GM18520 (cell line): ENCODE data around the gene COL16A1.

ENCODE experiments used
- ATAC-seq: cut with Tn5 transposase; IDR thresholded peaks from one replicate; pipeline ENCODE4 v1.9.1; 2021; ENCODE audit not compliant: unreplicated experiment

The COL16A1 gene

DNA sequence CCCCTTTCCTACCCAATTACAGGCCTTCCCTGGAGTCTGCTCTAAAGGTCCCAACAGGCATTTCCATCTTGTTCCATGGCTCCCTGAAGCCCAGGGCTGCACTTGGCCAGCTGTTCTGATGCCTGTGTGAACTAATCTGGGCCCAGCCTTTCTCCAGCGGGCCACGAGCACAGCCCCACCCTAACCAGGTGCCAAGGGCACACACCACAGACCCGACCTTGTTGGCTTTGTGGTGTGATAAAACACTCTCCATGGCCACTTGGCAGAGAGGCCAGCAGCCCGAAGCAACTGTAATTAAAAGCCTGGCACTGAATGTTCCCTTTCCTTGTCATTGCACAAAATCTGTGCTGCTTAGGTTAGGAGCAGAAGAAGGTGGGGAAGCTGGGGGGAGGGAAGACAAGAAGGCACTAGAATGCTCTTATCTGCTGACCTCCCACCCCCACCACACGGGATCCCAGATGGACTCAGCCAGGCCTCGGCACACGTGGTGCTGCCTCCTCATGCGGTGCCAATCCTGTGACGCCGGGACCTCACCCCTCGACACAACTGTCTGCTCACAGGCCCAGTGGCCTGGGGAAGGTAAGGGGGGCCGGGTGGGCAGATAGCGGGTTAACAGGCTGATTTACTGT, 76.4 kb downstream of the COL16A1 start:
- ATAC-seq, result no peak

DNA sequence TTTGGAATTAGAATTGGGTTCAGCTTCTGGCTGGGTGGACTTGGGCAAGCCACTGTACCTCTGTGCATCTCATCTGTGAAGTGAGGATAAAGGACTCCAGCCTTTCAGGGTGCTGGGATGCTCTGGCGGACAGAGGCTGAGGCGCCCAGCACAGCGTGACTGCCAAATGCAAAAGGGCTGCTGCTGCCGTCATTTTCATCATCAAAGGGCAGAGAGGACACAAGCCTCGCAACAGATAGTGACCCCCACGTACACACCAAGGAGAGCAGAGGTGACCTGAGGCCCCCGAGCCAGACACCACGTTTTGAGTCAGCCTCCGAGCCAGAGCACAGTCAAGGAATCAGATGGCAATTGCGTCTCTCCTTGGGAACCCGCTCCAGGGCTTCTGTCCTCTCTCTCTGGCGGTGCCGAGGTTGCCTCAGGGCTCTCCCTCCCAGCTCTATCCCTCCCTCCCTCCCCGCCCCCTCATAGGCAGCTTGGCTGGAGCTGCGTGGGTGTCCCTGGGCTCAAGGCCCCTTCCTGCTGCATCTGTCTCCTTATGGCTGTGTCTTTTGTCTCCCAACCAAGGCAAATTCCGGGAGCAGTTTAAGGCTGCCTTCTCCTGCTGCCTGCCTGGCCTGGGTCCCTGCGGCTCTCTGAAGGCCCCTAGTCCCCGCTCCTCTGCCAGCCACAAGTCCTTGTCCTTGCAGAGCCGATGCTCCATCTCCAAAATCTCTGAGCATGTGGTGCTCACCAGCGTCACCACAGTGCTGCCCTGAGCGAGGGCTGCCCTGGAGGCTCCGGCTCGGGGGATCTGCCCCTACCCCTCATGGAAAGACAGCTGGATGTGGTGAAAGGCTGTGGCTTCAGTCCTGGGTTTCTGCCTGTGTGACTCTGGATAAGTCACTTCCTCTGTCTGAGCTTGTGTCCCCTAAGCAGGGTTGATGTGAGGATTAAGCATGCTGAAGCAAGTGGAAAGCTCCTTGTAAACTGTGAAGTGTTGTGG, 77.3 kb downstream of the COL16A1 start:
- ATAC-seq, result no peak

DNA sequence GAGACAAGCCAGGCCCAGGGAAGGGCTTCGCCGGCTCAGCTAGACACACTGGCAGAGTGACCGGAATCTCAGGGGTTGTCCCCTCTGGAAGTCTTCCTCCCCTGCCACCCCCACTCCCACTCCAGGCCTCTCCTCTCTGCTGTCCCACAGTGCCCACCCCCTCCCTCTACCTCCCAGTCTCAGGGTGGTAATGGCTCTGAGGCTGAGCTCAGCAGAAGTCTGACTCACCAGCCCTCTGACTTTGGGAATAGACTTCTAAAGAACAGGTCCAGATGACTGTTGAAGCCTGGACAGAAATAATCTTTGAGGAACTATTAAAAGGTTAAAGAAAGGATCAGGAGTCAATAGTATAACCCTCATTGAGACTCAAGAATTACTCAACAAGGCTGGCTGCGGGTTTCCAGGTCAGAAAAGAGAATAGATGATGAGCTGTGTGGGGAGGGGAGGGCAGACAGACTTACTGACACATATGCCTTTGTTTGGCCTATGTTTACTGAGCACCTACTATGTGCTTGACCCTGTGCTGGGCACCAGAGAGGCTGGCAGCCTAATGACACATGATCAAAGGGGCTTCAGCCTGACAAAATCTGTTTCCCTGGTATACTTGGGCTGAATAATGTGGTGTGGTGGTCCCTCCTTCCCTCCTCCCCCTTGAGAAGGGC, 78.1 kb downstream of the COL16A1 start:
- no peak for ATAC-seq

DNA sequence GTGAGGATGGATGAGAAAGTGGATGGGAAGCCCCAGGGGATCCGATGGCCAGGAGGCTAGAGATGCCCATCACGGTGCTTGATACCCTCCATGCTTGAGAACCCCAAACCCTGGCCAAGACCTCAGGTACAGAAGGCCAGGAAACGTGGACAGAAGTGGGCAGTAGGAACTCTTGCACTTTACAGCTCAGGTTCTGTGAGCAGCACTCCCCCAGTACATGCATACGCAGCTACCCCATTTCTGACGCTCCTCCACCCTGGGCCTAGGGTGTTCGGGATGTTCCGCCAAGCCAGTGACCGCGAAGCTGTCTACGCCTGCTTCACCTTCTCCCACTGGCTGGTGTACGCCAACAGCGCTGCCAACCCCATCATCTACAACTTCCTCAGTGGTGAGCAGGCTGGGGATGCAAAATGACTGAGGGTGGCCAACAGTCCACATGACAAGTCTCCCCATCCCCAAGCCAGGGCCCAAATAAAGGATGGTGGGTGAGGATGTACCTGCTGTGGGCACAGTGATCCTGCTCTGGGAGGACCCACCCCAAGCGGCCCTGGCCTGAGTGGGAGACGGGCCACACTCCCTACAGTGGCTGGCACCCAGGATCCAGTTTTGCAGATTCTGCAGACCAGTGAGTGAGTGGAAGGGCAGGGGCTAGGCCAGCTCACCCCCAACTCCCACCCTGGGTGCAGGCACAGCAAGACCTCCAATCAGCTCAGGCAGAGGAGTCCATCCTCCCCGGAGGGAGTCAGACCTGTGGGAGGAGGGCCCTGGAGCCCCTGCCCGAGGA, 78.9 kb downstream of the COL16A1 start:
- no peak for ATAC-seq

DNA sequence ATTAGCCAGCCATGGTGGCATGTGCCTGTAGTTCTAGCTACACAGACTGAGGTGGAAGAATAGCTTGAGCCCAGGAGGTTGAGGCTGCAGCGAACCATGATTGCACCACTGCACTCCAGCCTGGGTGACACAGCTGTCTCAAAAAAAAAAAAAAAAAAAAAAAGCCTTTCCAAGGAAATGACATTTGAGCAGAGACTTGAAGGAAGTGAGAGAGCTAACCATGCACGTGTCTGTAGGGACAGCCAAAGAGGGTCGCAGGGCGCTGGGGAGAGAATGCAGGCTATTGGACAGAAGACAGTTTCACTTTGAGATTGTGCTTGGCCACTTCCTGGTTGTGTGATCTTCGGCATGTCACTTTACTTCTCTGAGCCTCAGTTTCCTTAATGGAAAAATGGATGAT, 79.5 kb downstream of the COL16A1 start:
- ATAC-seq, result no peak

DNA sequence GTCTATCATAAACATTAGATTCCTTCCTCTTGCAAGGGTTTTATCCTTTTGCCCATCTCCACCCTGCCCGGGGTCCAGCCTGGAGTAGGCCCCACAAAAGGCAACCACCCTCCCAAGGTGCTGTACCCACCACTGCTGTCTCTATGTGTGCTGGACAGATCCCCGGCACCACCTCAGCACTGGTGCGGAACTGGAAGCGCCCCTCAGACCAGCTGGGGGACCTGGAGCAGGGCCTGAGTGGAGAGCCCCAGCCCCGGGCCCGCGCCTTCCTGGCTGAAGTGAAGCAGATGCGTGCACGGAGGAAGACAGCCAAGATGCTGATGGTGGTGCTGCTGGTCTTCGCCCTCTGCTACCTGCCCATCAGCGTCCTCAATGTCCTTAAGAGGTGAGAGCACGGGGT, 80.5 kb downstream of the COL16A1 start:
- no peak for ATAC-seq

DNA sequence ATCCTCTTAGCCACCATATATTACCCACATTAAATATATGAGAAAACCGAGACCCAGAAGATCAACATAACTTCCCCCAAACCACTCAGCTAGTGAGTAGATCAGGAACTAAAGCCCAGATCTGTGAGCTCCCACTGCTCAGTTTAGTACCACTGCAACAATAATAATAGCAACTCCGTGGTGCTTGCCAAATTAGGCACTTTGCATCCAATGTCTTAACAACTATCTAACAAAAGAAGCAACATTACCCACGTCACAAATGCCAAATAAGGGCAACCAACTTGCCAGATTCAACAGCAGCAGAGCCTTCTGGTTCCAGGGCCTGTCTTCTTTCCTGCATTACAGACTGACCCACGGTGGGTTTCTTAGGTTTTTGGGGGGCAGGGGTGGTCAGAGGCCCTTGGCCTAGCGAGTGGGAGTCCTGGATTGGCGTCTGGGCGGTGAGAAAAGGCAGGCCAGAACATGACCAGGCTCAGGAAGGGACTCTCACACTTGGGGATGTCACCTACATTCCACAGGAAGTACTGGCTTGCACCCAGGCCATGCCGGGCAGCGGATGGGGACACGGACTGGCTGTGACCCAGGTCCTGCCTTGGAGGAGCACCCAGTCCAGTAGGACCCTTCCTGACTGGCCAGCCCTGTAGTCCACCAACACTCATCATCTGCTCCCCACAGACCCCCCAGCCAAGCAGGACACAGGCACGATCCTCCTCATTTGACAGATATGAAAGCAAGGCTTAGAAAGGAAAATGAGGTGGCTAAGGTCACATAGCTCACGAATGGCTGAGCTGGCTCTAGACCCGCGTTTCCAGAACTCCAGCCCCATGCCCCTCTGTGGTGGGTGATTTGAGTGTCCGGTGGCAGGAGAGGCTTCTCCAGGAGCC, 81.7 kb downstream of the COL16A1 start:
- ATAC-seq, result no peak

DNA sequence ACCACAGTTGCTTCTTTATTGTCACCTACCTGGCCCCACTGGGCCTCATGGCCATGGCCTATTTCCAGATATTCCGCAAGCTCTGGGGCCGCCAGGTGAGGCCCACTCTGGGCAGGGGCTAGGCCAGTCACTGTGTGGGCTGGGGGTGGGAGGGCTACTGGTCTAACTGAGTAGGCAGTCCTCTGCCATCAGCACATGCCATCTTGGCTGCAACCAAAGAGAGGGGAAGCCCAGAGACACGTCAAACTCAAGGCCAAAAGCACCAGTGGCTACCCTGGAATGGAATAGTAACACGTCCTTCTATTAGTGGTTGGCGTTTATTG, 82.4 kb downstream of the COL16A1 start:
- no peak for ATAC-seq

DNA sequence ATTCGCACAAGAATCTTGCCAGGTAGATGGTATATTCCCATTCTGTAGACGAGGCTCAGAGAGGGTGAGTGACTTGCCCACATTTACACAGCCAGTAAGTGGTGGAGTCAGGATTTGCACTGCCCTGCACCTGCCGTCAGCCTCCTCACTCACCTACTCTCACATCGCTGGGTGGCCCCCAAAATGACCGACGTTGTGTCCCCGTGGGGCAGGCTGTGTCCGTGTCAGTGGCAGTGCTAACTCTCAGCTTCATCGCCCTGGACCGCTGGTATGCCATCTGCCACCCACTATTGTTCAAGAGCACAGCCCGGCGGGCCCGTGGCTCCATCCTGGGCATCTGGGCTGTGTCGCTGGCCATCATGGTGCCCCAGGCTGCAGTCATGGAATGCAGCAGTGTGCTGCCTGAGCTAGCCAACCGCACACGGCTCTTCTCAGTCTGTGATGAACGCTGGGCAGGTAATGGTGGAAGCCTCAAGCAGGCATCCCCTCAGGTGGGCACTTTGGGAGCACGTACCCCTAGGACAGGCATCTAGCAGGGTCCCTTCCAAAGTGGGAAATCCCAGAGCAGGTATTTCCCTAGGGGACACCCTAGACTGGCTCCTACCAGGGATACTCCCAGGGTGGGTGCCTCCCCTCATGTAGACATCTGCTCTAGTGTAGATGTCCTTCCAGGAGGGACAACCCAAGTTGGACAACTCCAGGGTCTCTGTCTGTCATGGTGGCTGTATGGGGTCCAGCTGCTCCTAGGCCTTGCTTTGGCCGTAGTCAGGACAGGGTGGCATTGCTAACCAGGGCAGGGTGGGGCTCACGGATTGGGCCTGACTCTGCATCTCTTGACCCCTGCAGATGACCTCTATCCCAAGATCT, 83.0 kb downstream of the COL16A1 start:
- no peak for ATAC-seq

DNA sequence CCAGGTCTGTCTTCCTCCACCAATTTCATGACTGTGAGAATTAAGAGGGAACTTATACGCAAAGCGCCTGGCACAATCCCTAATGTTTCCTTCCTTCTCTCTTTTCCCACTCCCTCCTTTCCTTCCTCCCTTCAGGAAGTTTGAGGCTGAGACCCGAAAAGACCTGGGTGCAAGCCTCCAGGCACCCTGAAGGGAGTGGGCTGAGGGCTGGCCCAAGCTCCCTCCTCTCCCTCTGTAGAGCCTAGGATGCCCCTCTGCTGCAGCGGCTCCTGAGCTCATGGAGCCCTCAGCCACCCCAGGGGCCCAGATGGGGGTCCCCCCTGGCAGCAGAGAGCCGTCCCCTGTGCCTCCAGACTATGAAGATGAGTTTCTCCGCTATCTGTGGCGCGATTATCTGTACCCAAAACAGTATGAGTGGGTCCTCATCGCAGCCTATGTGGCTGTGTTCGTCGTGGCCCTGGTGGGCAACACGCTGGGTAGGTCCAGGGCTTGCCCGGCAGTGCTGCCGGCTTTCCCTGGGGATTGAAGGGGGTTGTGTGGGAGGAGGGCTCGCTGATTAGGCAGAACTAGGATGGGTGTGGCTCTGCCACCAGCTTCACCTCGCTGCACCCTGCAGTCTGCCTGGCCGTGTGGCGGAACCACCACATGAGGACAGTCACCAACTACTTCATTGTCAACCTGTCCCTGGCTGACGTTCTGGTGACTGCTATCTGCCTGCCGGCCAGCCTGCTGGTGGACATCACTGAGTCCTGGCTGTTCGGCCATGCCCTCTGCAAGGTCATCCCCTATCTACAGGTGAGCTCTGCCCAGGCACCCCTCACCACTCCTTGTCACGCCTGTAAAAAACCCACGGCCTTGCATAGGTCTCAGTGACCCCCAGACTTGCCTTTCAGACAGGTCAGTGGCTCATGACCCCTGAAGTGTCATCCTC, 84.6 kb downstream of the COL16A1 start:
- no peak for ATAC-seq

DNA sequence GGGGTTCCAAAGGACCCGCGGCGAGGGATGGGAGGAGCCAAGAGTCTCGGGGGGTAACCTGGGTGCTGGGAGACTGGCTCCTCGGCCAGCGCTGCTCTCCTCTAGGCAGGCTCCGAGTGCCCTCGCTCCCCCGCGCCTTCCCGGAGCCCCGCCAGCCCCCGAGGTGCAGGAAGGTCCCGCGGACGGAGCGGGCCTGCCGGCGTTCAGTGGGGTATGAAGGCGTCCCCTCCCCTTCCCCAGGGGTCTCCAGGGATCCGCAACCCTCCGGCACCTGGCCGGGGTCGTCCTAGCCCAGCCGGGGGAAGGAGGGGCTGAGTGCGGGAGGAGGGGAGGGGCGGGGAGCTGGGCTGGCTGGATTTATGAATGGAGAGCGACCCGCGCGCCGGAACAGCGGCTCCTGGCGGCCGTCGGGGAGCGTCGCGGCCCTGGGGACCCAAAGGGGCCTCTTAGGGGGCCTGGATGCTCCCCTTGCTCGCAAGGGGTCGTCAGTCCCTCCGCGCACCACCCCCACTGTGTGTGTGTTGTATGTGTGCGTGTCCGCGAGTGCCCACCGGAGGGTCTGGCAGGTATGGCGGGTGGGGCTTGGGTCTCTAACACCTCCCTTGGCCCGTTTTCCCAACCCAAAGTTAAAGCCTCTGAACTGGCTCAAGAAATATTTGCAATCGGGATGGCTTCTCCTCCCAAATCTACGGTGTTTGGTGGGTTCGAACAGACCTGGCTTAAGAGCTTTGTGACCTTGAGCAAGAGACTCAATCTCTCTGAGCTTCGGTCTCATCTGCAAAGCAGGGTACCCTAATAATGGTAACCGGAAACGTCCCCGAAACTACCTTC, 85.7 kb downstream of the COL16A1 start:
- ATAC-seq, result no peak

DNA sequence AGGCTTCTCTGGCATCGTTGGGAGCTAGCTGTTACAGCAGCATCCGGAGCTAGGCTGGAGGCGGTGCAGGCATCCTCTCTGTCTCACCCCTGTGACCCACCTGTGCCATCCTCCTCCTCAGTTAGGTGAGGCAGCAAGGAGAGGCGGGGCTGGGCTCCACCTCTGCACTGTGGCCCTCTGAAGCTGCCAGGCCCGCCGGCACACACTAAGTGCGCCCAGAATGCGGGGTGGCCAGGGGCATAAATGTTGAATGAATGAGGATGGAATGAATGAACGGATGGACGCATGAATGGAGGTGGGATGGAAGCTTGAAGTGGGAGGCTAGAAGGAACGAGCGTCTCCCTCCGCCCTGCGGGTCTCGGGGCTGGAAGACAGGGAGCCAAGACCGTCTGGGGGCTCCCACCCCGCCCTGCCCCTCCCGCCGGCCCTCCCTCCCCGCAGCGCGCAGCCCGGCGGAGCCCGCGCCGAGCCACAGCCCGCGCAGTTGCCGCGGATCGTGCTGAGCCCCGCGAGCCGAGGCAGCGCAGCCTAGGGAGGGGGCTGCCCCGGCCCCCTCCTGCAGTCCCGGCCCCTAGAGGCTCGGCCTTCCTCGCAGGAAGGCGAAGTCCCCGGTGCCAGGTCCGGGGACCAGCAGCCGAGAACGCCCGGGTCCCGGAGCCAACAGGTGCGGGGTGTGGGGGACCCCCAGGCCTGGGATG, 86.5 kb downstream of the COL16A1 start, which contains the start of gene HCRTR1:
Gene HCRTR1, plus strand, starts transcription at position 472 of the 698 bp plus-strand sequence. CDS start 1,504 bp downstream, outside the sequence.
- no peak for ATAC-seq

DNA sequence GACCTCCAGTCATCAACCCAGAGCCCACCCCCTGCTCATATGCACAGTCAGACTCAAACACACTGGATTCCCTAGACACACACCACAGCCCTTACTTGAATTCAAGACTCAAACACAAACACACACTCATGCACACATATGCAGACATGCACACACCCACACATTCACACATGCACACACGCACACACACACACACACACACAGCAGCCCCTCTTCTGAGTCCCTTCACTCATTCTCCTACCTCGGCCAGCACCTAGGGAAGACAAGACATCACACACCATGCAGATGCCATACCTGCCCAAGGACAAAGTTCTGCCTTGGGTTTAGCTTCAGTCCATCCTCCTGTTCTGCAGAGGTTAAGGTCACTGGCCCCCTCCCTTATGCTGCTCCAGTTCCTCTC, 87.9 kb downstream of the COL16A1 start:
- no peak for ATAC-seq

DNA sequence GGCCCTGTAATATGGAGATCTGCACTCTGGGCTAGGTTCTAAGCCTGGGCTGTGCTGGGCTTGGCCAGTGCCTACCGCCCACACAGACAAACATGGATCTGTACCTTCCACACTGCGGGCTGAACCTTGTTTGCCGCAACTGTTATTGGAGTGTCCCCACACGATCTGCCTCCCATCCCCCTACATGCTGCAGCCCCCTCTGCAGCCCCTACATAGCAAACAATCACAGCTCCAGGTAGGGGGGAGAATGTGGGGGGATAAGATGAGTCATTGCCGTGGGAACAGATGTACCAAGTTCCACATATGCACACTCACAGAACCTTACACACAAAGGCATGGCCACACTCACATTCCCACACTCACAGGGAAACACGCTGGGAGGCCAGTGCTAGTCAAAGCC, 88.4 kb downstream of the COL16A1 start:
- ATAC-seq, result no peak

DNA sequence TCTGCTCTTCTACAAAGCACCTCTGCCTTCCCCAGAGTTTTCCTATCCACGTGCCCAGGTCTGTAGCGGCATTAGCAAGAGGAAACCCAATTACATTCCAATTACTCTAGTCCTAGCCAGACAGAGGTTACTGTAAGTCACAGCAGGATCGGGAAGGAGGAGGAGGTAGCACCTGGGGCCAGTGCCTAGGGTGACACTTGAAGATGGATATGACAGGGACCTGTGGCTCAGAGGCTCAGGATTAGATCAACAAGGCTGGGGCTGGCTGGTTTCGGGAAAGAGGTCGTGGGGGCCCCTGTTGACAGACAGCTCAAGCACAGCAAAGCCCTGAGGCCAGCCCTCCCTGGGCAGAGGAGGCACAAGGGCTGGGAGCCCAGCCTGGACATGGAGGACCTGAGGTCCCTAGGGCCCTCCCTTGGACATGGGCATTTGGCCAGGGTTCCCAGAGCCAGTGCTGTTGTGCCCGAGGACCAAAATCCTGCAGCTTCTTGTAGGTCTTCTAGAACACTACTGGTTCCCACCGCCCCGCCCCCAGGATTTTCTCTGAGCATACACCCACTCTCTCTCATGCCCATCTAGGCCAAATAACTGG, 89.3 kb downstream of the COL16A1 start:
- no peak for ATAC-seq

DNA sequence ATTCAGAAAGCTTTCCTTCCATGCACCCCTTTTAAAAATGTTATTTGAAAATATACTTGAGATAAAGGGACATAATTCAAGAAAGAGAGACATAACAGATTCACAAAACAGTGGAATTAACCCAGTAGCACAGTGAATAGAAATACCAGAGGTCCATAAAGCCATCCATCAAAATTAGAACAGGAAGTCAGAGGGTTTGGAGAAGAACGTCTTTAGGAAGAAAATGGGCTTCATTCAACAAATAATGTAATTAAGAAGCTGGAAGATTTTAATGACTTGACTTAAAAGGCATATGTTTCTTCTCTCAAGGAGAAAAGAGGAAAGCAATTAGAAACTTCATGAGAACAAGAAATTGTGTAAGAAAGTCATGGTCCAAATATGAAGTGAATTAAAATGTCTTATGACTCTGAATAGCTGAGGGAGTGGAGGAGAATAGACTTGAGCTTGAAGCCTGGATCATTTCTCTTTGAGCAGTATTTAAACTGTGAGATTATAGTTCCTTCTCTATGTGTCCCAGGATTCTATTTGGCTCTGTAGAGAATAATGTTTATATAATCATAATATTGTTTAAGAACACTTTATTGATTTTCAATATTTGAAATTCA, 94.2 kb downstream of the COL16A1 start:
- ATAC-seq, result no peak
